ENCODE data around the gene SLC35E2B. TPM values are rescaled to one million over a fixed set of nuclear protein-coding genes. Genes with fewer than 3 reads are reported as not detected.

The SLC35E2B gene
- total RNA-seq, 1 donor = 38.4 TPM

DNA sequence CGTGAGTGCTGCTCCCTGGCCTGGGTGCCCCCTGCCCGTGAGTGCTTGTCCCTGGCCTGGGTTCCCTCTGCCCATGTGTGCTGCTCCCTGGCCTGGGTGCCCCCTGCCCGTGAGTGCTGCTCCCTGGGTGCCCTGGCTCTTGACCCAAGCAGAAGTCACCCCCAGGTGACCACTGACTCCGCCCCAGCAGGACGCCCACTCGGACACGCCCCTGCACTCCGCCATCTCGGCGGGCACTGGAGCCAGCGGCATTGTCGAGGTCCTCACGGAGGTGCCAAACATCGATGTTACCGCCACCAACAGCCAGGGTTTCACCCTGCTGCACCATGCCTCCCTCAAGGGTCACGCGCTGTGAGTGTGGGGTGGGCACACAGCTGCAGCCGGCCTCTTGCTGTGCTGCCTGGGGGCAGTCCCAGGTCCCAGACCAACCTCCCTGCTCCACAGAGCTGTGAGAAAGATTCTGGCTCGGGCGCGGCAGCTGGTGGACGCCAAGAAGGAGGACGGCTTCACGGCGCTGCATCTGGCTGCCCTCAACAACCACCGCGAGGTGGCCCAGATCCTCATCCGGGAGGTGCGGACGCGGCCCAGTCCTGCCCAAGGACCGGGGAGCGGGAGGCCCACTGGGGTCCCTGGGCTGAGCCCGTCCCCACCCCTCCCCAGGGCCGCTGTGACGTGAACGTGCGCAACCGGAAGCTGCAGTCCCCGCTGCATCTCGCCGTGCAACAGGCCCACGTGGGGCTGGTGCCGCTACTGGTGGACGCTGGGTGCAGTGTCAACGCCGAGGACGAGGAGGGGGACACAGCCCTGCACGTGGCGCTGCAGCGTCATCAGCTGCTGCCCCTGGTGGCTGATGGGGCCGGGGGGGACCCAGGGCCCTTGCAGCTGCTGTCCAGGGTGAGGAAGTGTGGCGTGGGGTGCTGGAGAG is 64.5 kb downstream of the SLC35E2B start:
- H4K20me1 ChIP-seq (ENCODE audit: insufficient read depth, low read length) = peaks cover 6% of the 10 kb centered on the region
- H2AFZ ChIP-seq (ENCODE audit: low read length) = no peak overlapping the region
- peak; percentile 88 for DNase-seq (ENCODE audit: insufficient read length, low spot score, missing footprints)
- H3K27me3 ChIP-seq (ENCODE audit: insufficient read depth, low read length) = peaks cover 8% of the 10 kb centered on the region
- H3K27ac ChIP-seq (ENCODE audit: low read depth, low read length) = no peak overlapping the region
- no peaks in the 10 kb centered on the region for H3K36me3 ChIP-seq (ENCODE audit: insufficient read depth, low read length)
- H3K4me3 ChIP-seq (ENCODE audit: insufficient read depth, low read length) = no peak overlapping the region
- no peaks in the 10 kb centered on the region for H3K9me3 ChIP-seq (ENCODE audit: low read depth, low read length)
- H3K4me2 ChIP-seq (ENCODE audit: insufficient read depth, low read length) = no peak overlapping the region
- H3K4me1 ChIP-seq (ENCODE audit: insufficient read depth, low read length) = no peaks in the 10 kb centered on the region
- TF ChIP-seq, protein P1, sequence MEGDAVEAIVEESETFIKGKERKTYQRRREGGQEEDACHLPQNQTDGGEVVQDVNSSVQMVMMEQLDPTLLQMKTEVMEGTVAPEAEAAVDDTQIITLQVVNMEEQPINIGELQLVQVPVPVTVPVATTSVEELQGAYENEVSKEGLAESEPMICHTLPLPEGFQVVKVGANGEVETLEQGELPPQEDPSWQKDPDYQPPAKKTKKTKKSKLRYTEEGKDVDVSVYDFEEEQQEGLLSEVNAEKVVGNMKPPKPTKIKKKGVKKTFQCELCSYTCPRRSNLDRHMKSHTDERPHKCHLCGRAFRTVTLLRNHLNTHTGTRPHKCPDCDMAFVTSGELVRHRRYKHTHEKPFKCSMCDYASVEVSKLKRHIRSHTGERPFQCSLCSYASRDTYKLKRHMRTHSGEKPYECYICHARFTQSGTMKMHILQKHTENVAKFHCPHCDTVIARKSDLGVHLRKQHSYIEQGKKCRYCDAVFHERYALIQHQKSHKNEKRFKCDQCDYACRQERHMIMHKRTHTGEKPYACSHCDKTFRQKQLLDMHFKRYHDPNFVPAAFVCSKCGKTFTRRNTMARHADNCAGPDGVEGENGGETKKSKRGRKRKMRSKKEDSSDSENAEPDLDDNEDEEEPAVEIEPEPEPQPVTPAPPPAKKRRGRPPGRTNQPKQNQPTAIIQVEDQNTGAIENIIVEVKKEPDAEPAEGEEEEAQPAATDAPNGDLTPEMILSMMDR (IDR thresholded peaks at IDR 0.05; ENCODE audit: extremely low read depth, low read depth, low read length) = no peak
- H3K79me2 ChIP-seq (ENCODE audit: insufficient read depth, low read length) = no peaks in the 10 kb centered on the region

DNA sequence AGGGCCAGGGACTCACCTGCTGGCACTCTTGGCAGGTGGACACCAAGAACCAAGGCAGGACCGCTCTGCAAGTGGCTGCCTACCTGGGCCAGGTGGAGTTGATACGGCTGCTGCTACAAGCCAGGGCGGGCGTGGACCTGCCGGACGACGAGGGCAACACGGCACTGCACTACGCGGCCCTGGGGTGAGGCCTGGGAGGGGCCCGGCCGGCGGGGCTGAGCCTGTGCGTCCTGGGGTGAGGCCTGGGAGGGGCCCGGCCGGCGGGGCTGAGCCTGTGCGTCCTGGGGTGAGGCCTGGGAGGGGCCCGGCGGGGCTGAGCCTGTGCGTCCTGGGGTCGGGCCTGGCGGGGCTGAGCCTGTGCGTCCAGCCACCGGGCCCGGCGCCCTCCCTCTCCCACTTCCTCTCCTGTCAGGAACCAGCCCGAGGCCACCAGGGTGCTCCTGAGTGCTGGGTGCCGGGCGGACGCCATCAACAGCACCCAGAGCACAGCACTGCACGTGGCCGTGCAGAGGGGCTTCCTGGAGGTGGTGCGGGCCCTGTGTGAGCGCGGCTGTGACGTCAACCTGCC is 65.2 kb downstream of the SLC35E2B start:
- Histone ChIP-seq H2AFZ (ENCODE audit: low read length) (no peak overlapping the region), H3K4me1 (ENCODE audit: insufficient read depth, low read length) (no peaks in the 10 kb centered on the region), H3K4me3 (ENCODE audit: insufficient read depth, low read length) (no peak overlapping the region), H3K9me3 (ENCODE audit: low read depth, low read length) (no peaks in the 10 kb centered on the region), H3K4me2 (ENCODE audit: insufficient read depth, low read length) (no peak overlapping the region), H3K36me3 (ENCODE audit: insufficient read depth, low read length) (no peaks in the 10 kb centered on the region), H3K27ac (ENCODE audit: low read depth, low read length) (no peak overlapping the region), H3K27me3 (ENCODE audit: insufficient read depth, low read length) (peaks cover 8% of the 10 kb centered on the region), H4K20me1 (ENCODE audit: insufficient read depth, low read length) (peaks cover 9% of the 10 kb centered on the region), H3K79me2 (ENCODE audit: insufficient read depth, low read length) (no peaks in the 10 kb centered on the region)
- TF ChIP-seq, protein P1 (IDR thresholded peaks at IDR 0.05; ENCODE audit: extremely low read depth, low read depth, low read length) = no peak
- DNase-seq (ENCODE audit: insufficient read length, low spot score, missing footprints) = peak; percentile 89

DNA sequence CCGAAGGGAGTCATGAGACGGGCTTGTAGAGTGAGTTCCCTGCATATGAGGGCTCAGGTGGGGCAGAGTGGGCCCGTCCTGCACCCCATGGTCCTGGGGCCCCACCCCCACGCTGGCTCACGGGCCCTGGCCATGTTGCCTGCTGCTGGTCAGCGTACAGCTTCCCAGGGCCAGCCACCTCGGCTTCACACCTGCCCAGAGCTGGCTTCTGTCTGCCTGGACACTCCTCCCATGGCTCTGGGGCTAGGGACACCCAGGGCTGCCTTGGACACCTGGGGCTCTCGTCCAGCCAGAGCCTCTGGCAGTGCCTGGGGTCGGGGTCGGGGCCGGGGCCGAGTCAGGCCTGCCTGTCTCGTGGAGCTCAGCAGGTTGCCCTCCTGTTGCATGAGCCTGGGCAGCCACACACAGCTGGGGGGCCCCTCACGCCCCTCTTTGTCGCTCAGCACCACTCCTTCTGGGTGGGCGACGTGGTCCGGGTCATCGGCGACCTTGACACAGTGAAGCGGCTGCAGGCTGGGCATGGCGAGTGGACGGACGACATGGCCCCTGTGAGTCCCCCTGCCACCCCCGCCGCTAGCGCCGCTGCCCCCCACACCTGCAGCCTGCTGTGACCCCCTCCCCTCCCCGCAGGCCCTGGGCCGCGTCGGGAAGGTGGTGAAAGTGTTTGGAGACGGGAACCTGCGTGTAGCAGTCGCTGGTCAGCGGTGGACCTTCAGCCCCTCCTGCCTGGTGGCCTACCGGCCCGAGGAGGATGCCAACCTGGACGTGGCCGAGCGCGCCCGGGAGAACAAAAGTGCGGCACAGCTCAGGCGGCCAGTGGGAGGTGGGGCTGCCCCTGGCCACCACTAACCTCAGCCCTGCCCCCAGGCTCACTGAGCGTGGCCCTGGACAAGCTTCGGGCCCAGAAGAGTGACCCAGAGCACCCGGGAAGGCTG is 66.1 kb downstream of the SLC35E2B start:
- H3K36me3 ChIP-seq (ENCODE audit: insufficient read depth, low read length) = no peaks in the 10 kb centered on the region
- peak; percentile 89 for DNase-seq (ENCODE audit: insufficient read length, low spot score, missing footprints)
- peaks cover 4% of the 10 kb centered on the region for H3K27me3 ChIP-seq (ENCODE audit: insufficient read depth, low read length)
- no peak overlapping the region for H3K27ac ChIP-seq (ENCODE audit: low read depth, low read length)
- H3K4me2 ChIP-seq (ENCODE audit: insufficient read depth, low read length) = no peak overlapping the region
- H3K9me3 ChIP-seq (ENCODE audit: low read depth, low read length) = no peaks in the 10 kb centered on the region
- H3K4me3 ChIP-seq (ENCODE audit: insufficient read depth, low read length) = no peak overlapping the region
- no peaks in the 10 kb centered on the region for H3K79me2 ChIP-seq (ENCODE audit: insufficient read depth, low read length)
- H2AFZ ChIP-seq (ENCODE audit: low read length) = no peak overlapping the region
- TF ChIP-seq, protein P1 (IDR thresholded peaks at IDR 0.05; ENCODE audit: extremely low read depth, low read depth, low read length) = no peak
- no peaks in the 10 kb centered on the region for H3K4me1 ChIP-seq (ENCODE audit: insufficient read depth, low read length)
- peaks cover 11% of the 10 kb centered on the region for H4K20me1 ChIP-seq (ENCODE audit: insufficient read depth, low read length)

All from osteoblast (primary cell).